ENCODE data around the gene CDH23. TPM values are rescaled to one million over a fixed set of nuclear protein-coding genes. Genes with fewer than 3 reads are reported as not detected.

Gene CDH23
- total and polyA plus RNA-seq, 10 of the 15 experiments (the other 5 are each of a cell fraction or from before 2014, with no cell fraction given), result 0.09 to 0.40 (median 0.15) TPM; not detected in 1

GRCh38 chr10:71526653-71527052 is 129.9 kb downstream of the CDH23 start:
- DNase-seq (ENCODE audit: low read depth, low spot score) (no peak), FAIRE-seq (no peak), ATAC-seq (peak; percentile 44)
- Histone ChIP-seq H3K36me3 (ENCODE audit: control insufficient read depth in 2 of 2, insufficient read depth in 2 of 2, low read length in 1 of 2) (no peaks in the 10 kb centered on the region), H2AFZ (ENCODE audit: control insufficient read depth, low read depth, low read length) (no peak overlapping the region), H4K20me1 (ENCODE audit: control insufficient read depth, insufficient read depth) (no peaks in the 10 kb centered on the region; the same call in 1 of the 2 replicates), H3K79me2 (ENCODE audit: control insufficient read depth, insufficient read depth, low read length) (no peaks in the 10 kb centered on the region), H3K27me3 (replicated peaks in 1 of 2; ENCODE audit: control insufficient read depth in 2 of 2, insufficient read depth in 2 of 2, low read length in 1 of 2) (peaks cover 0 to 7% of the 10 kb centered on the region in 2 experiments; a peak in 3 of 4 replicates), H3K4me3 (no peak overlapping the region), H3K9me3 (replicated peaks; ENCODE audit: control insufficient read depth, insufficient read depth, low read length) (no peaks in the 10 kb centered on the region), H3K4me2 (ENCODE audit: control insufficient read depth, insufficient read depth) (no peak overlapping the region), H3K4me1 (ENCODE audit: control insufficient read depth, insufficient read depth, low read length) (no peaks in the 10 kb centered on the region), H3K27ac (ENCODE audit: control insufficient read depth, insufficient read depth) (no peak overlapping the region), H3K9ac (ENCODE audit: control insufficient read depth, insufficient read depth, low read length) (no peak overlapping the region)
- intact Hi-C loops (cut with micrococcal nuclease; ENCODE audit: unreplicated experiment) (no loop called here), in situ Hi-C loops (cut with MboI) (no loop called here)
- SMC1A ChIA-PET (ENCODE audit: uncharacterized antibody, unreplicated experiment), result no interaction called here
- WGBS (ENCODE audit: insufficient coverage, insufficient replicate concordance, low lambda C conversion rate, missing lambda C conversion rate), result 34% methylated on average over 11 of the region's 11 CpGs
- CTCF ChIA-PET, result interaction anchor here (0.8 to 0.9 kb wide), 2 partner anchors 19 to 44 kb away, joined by 3 read pairs; no protein-coding TSS in a partner anchor
- RAD21 ChIA-PET (ENCODE audit: unreplicated experiment), result no interaction called here
- POLR2A ChIA-PET, result no interaction called here
- BruUV-seq (replicated peaks), result no TSS peak
- no peak for TF ChIP-seq ZNF207 (IDR thresholded peaks at IDR 0.05; ENCODE audit: borderline replicate concordance)
- TF ChIP-seq NRF1 (conservative IDR thresholded peaks at IDR 0.05; ENCODE audit: low read depth, low read length), result no peak
- TF ChIP-seq IRF3 (IDR thresholded peaks at IDR 0.05), result no peak
- TF ChIP-seq PKNOX1 (IDR thresholded peaks at IDR 0.05), result 0 out of 2 replicates have a peak, but pooled peaks have one; percentile 14
- TF ChIP-seq CTCF (IDR thresholded peaks at IDR 0.05 in 2 of 3, conservative IDR thresholded peaks at IDR 0.05 in 1 of 3; ENCODE audit: control insufficient read depth in 2 of 3, extremely low read depth in 1 of 3, insufficient read depth in 1 of 3, low read depth in 3 of 3, low read length in 3 of 3), result no peak

All from GM12878 (cell line).